Right cardiac atrium (tissue), 5 donors: ENCODE results near the gene CMTM8. TPM values are rescaled to one million over a fixed set of nuclear protein-coding genes. Genes with fewer than 3 reads are reported as not detected.
A peak's percentile ranks its signal among the peaks of the same experiment; 100 is the strongest.
"Not testable (repeated sequence)": the region's sequence is repeated elsewhere in the genome, so short reads cannot be mapped to it uniquely, and the experiment has no call there.

ENCODE experiments used
- ATAC-seq, 2 donors: fragments of 200-7000 bp; cut with Tn5 transposase; one replicate each; pipeline versions ENCODE4 v1.8.0 to v1.9.1; 2020; ENCODE audit warnings: moderate library complexity in 2 of 2, mild to moderate bottlenecking in 1 of 2
- DNase-seq, 3 donors: peaks; one replicate each; pipeline ENCODE4 v3.0.0-alpha.2; 2020
- H3K27ac ChIP-seq: one replicate; pipeline ENCODE4 v1.5.1; 2013; ENCODE audit warnings: mild to moderate bottlenecking, low read length, control low read depth, moderate library complexity
- H3K27me3 ChIP-seq: one replicate; pipeline ENCODE4 v1.6.1; 2013; ENCODE audit not compliant: control insufficient read depth, insufficient read depth
- H3K4me1 ChIP-seq: one replicate; pipeline ENCODE4 v1.6.1; 2013; ENCODE audit warnings: low read length; ENCODE audit not compliant: control insufficient read depth, insufficient read depth
- H3K4me3 ChIP-seq: one replicate; pipeline ENCODE4 v1.5.1; 2013; ENCODE audit warnings: low read length, control low read depth
- H3K9me3 ChIP-seq: one replicate; pipeline ENCODE4 v1.6.1; 2013; ENCODE audit warnings: low read length; ENCODE audit not compliant: control insufficient read depth
- WGBS: extraction: QIAGEN DNeasy Blood & Tissue Kit; methylation state at CpG from one replicate; pipeline ENCODE4 v1.1.7; 2013; 5-methylcytosine and 5-hydroxymethylcytosine counted together
- intact Hi-C, 4 donors: fragments of 100-400 bp; cut with DNase I; formaldehyde crosslinking; loops; one replicate each; pipeline versions ENCODE4 v1.11.0 to v1.14.0; 2022 to 2023
- polyA plus RNA-seq: library from polyadenylated mRNA; stranded (reverse); fragments of 200-250 nt; gene quantifications from one replicate; pipeline ENCODE4 v1.2.3, GENCODE V29; 2013
- total RNA-seq, 4 donors: library from RNA; stranded (reverse); fragmentation: NEBNext Ultra II Directional; extraction: Animal tissue kit (Norgen Biotek cat#: 25700); gene quantifications; one replicate each; pipeline ENCODE4 v1.2.1, GENCODE V29; 2021
- donor health status: healthy with polysubstance abuse.
- donor health status: DM: no; HTN: yes; CAD: no.
- donor health status: DM: no; HTN: no; CAD: no.
- donor health status: DM: no; HTN: yes; CAD: no; lungs with severe emphysema.
- donor health status: DM: yes; HTN: yes; CAD: no.

CMTM8 gene
- total and polyA plus RNA-seq, 5 donors = 4.6 to 7.1 (median 5.5) TPM

DNA sequence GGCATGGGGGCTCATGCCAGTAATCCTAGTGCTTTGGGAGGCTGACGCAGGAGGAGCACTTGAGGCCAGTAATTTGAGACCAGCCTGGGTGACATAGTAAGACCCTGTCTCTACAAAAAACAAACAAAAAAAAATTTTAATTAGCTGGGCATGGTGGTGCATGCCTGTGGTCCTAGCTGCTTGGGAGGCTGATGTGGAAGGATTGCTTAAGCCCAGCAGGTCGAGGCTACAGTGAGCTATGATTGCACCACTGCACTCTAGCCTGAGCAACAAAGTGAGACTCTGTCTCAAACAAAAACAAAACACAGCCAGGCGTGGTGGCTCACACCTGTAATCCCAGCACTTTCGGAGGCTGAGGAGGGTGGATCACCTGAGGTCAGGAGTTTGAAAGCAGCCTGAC is 9.7 kb upstream of the CMTM8 start:
- H3K27ac ChIP-seq, DNase-seq, H3K4me3 ChIP-seq, H3K27me3 ChIP-seq, H3K9me3 ChIP-seq, ATAC-seq, intact Hi-C loops, H3K4me1 ChIP-seq: not testable (repeated sequence)
- WGBS = 93% methylated on average over 4 of the region's 4 CpGs

DNA sequence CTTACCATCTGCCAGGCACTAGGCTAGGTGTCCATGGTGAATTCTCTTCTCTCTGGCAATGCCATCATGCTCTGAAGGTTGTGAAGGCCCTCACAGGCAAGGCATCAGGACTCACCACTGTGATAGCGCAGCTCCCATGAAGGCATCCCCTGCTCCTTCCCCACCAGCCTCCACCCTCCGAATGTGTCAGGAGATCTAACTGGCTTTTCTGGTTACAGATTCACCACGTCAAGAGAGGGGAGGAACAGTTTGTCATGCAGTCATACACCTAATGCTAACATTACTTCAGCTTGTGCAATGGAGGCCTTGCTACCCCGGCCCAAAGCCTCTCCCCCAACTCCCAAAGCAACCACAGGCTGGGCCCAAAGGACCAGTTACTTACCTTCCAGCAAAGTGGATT is 8.9 kb upstream of the CMTM8 start:
- no peak for ATAC-seq
- Histone ChIP-seq H3K4me3 (no peak overlapping the region), H3K27ac (no peak overlapping the region), H3K4me1 (no peaks in the 10 kb centered on the region), H3K27me3 (no peaks in the 10 kb centered on the region), H3K9me3 (no peaks in the 10 kb centered on the region)
- whole genome bisulfite sequencing = 92% methylated on average over 4 of the region's 4 CpGs
- intact Hi-C loops = no loop called here
- DNase-seq = no peak

DNA sequence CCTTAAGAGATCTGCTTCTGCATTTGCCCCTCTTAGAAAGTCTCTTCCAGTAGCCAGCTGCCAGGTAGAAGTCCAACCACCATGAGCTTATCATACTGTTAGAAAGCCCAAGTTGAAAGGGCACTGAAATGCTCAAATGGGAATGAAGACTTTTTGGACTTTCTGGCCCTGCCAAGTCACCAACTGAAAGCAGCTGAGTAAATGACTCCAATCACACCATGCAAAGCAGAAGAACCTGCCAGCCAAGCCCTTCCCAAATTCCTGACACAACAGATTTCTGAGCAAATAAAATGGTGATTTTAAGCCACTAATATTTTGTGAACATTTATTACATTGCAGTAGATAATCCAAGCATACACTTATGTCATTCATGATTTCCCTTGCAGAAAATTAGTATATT is 2.1 kb upstream of the CMTM8 start:
- no peak for ATAC-seq
- H3K4me1 ChIP-seq = peaks cover 8% of the 10 kb centered on the region
- H3K9me3 ChIP-seq = no peaks in the 10 kb centered on the region
- DNase-seq = no peak
- H3K27me3 ChIP-seq = no peaks in the 10 kb centered on the region
- no peak overlapping the region for H3K27ac ChIP-seq
- no peak overlapping the region for H3K4me3 ChIP-seq
- intact Hi-C loops = loop anchor here in 1 of 4 donors (5.0 kb wide), 1 partner anchor 46 kb away; no protein-coding TSS in a partner anchor

DNA sequence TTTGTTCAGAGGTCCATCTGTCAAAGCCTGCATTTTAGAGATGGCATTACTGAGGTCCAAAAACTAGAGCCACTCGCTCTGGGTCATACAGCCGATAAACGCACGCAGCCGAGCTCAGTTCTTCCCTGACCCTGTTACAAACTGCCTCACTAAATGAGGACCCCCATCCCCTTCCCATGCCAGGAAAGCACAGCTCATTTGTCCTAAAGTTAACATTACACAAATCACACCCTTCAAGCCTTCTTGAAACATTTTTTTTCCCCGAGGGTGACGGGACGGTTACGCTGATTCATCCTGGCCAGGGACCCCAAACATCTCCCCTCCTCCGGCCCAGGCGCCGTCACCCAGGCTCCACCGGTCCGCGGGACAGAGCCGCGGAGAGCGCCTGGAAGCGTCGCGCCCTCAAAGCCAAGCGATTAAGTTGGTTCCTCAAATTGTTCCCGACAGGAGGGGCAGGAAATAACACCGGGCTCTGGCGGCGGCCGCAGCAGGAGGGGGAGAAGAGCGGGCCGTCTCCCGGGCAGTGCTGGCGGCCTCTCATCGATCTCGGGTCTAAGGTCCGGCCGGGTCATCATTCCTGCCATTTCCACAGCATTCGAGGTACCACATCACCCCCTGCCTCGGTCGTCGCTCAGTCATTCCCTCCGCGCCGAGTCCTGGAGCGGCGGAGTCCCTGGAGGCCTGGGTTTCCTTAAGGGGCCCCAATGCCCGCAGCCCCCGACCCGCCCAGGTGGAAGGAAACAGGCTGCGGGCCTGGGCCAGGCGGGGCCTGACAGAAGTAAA is 619 bp upstream of the CMTM8 start:
- ATAC-seq (peak; percentile 85 to 90), DNase-seq (peak; percentile 58 to 82 (median 81))
- Histone ChIP-seq H3K27me3 (no peaks in the 10 kb centered on the region), H3K4me1 (peaks cover 8% of the 10 kb centered on the region), H3K9me3 (no peaks in the 10 kb centered on the region), H3K27ac (peak overlapping the region; percentile 61), H3K4me3 (peak overlapping the region; percentile 95)
- WGBS = 6% methylated on average over 49 of the region's 49 CpGs
- intact Hi-C loops = loop anchor here in 1 of 4 donors (5.0 kb wide), 1 partner anchor 44 kb away; no protein-coding TSS in a partner anchor

DNA sequence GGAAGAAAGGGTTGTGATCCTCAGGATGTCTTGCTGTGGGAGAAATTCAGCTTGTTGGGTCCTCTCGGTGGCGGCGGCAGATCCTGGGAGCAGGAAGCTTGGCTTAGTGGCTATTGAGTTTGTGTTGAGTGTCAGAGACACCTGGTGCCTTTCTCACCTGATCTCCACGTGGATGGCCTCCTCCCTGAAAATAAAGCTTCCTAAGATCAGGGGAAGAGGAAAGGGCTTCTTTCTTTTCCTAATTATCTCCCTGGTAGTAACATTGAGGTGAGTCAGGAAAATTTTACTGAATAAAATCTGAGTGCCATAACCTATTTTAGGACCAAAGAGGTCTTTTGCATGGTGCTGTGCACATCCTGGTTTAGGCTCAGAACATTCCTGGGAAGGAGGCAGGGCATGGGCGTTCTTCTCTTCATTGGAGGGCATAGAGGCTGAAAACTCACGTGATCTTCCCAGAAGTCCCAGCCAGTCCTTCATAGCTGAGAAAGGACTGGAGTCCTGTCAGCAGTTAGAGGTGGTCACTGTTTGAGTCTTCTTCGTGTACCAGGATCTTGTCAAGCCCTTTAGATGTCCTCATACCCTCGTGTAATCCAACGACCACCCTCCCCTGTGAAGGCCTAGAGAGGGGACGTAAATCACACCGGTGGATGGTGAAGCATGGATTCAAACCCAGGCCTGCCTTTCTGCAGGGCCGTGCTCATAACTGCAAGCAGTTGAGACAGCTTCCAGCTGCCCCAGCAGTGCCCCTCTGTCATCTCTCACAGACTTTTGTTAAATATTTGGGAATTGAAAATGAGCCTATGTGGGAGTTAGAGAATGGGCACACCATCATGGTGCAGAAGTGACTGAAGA is 1.1 kb downstream of the CMTM8 start:
- no peak for DNase-seq
- ATAC-seq = peak; percentile 18 to 26
- Histone ChIP-seq H3K4me3 (peak overlapping the region; percentile 95), H3K27me3 (no peaks in the 10 kb centered on the region), H3K9me3 (no peaks in the 10 kb centered on the region), H3K27ac (peak overlapping the region; percentile 62), H3K4me1 (peaks cover 8% of the 10 kb centered on the region)
- intact Hi-C loops = loop anchor here in 1 of 4 donors (5.0 kb wide), 1 partner anchor 43 kb away; no protein-coding TSS in a partner anchor
- 38% methylated on average over 12 of the region's 12 CpGs for WGBS

DNA sequence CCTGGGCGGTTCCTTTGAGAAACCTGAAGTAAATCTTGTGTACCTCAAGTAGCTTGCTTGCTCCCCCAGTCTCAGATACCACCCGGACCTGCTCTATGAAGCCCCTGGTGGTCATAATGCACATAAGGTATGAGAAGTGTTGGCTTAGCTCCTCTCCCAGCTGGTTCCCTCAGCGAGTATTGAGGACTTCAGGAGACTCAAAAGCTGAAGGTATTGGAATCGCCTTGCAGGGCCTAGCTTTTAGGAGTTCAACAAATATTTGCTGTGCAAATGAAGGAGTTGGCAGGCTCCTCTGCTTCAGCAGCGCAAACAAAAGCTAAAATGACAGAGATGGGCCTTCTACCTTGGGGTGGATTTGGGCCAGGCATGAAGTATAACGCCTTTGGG is 1.7 kb downstream of the CMTM8 start:
- DNase-seq (no peak), ATAC-seq (no peak)
- intact Hi-C loops = no loop called here
- 69% methylated on average over 6 of the region's 6 CpGs for WGBS
- Histone ChIP-seq H3K4me1 (peaks cover 8% of the 10 kb centered on the region), H3K4me3 (peak overlapping the region; percentile 95), H3K27me3 (no peaks in the 10 kb centered on the region), H3K27ac (no peak overlapping the region), H3K9me3 (no peaks in the 10 kb centered on the region)

DNA sequence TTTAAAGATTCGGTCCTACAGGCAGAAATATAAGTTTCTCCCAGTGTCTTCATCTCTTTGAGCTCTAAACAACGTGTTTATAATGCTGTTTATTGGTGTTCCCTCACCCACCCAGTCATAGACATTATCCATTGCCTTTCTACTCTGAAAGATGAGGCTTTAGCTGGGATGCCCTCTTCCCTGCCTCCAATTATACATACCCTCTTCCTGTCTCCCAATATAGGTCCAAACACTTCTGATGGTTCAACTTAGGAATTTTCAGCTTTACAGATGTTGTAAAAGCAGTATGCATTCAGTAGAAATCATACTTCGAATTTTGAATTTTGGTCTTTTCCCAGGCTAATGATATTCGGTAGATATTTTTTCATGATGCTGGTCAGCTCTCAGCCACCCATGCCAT is 2.6 kb downstream of the CMTM8 start:
- Histone ChIP-seq H3K27ac (no peak overlapping the region), H3K4me3 (no peak overlapping the region), H3K27me3 (no peaks in the 10 kb centered on the region), H3K9me3 (no peaks in the 10 kb centered on the region), H3K4me1 (peaks cover 8% of the 10 kb centered on the region)
- 94% methylated on average over 4 of the region's 4 CpGs for WGBS
- intact Hi-C loops = no loop called here
- DNase-seq (no peak), ATAC-seq (no peak)

DNA sequence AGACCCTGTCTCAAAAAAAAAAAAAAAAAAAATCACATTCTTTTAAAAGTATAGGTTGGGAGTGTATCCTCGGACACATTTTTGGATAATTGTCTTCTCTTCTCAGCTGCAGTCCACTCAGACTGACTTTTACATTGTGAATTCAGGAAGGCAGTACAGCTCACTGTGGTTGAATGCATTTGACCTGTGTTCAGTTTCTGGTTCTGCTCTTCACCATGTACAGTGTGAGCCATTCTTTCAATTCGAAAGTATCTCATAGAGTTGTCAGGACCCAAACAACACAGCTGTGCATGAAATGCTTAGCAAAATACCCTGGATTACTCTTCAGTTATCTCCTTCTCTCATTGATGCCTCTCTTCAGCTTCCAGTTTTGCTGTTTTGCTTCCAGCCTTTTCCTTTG is 5.0 kb downstream of the CMTM8 start:
- intact Hi-C loops = no loop called here
- no peak for ATAC-seq
- Histone ChIP-seq H3K9me3 (no peaks in the 10 kb centered on the region), H3K27me3 (no peaks in the 10 kb centered on the region), H3K4me3 (no peak overlapping the region), H3K4me1 (peaks cover 8% of the 10 kb centered on the region), H3K27ac (no peak overlapping the region)
- DNase-seq = no peak
- 92% methylated on average over 2 of the region's 2 CpGs for WGBS

DNA sequence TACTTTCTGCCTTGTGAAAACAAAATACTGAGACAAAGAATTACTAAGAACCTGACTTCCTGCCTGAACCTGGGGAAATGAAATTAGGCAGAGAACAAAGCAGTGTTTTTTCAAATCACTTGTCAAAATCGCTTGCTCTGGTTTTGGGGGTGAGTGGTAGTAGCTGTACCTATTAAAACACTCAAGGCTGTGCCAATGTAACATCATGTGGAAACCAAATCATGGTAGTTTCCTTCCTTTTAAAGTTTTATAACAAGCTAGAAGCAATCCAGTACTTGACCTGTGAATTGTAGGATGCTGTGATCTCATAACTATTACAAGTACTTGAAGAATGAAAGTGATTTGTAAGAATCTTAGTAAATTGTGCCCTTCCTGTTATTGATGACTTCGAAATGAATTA is 6.7 kb downstream of the CMTM8 start:
- H3K27me3 ChIP-seq = no peaks in the 10 kb centered on the region
- intact Hi-C loops = no loop called here
- H3K9me3 ChIP-seq = no peaks in the 10 kb centered on the region
- 59% methylated on average over 2 of the region's 2 CpGs for WGBS
- no peak overlapping the region for H3K27ac ChIP-seq
- ATAC-seq (no peak), DNase-seq (no peak)
- no peak overlapping the region for H3K4me3 ChIP-seq
- peaks cover 2% of the 10 kb centered on the region for H3K4me1 ChIP-seq

DNA sequence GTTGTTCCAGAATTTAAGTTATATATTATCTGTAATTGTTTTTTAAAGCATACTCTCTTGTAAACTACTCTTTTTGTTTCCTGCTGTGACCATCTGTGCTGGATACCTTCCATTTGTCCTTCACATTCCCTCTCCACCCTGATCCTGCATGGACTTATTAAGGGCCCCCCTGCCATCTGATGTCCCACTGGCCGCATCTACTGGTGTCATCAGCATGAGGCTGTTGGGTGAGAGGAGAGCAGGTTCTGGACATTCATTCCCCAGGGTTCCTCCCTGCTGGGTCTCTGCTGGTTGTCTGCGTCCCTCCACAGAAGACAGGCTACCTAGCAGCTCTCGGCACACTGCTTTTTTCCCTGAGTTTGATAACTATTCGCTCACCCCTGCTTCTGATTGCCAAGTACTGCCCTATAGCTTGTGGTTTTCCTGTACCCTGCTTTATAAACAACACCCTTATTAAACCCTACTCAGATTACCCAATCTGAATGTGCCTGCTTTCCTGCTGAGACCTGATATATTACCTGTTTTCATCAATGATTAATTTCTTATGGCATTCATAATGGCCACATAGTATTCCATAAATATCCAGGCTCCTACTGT is 7.7 kb downstream of the CMTM8 start:
- no peak for DNase-seq
- WGBS = 85% methylated on average over 4 of the region's 4 CpGs
- Histone ChIP-seq H3K27me3 (no peaks in the 10 kb centered on the region), H3K4me3 (no peak overlapping the region), H3K4me1 (no peaks in the 10 kb centered on the region), H3K9me3 (no peaks in the 10 kb centered on the region), H3K27ac (no peak overlapping the region)
- ATAC-seq = no peak
- intact Hi-C loops = no loop called here
